HG02970 (cell line): Measurements from ENCODE around the gene SVOP.

Experiments used
- ATAC-seq: cut with Tn5 transposase; IDR thresholded peaks from one replicate; pipeline ENCODE4 v1.9.1; 2021; ENCODE audit warnings: mild to moderate bottlenecking, moderate library complexity, moderate number of reproducible peaks; ENCODE audit not compliant: unreplicated experiment, low FRiP score

SVOP gene

GRCh38 chr12:108940138-108940537 lies 80.7 kb downstream of the SVOP start:
- no peak for ATAC-seq

GRCh38 chr12:108939594-108939993 lies 81.3 kb downstream of the SVOP start:
- no peak for ATAC-seq

GRCh38 chr12:108938247-108938924 lies 82.5 kb downstream of the SVOP start:
- no peak for ATAC-seq

- ATAC-seq: no peak
Observed at GRCh38 chr12:108935159-108935763, 85.6 kb downstream of the SVOP start.

- no peak for ATAC-seq
Observed at GRCh38 chr12:108933949-108934348, 86.9 kb downstream of the SVOP start.

- ATAC-seq: no peak
Observed at GRCh38 chr12:108930756-108931155, 90.1 kb downstream of the SVOP start.

GRCh38 chr12:108930155-108930554 lies 90.7 kb downstream of the SVOP start:
- no peak for ATAC-seq

- no peak for ATAC-seq
Observed at GRCh38 chr12:108928695-108929094, 92.2 kb downstream of the SVOP start.

GRCh38 chr12:108922918-108923317 lies 98.0 kb downstream of the SVOP start:
- ATAC-seq: no peak

GRCh38 chr12:108921946-108922345 lies 98.9 kb downstream of the SVOP start:
- ATAC-seq: no peak

- no peak for ATAC-seq
Observed at GRCh38 chr12:108918960-108919642, 101.8 kb downstream of the SVOP start.

- no peak for ATAC-seq
Observed at GRCh38 chr12:108918206-108918605, 102.7 kb downstream of the SVOP start.

GRCh38 chr12:108916336-108916735 lies 104.5 kb downstream of the SVOP start:
- ATAC-seq: no peak

- no peak for ATAC-seq
Observed at GRCh38 chr12:108915632-108916133, 105.2 kb downstream of the SVOP start.

- no peak for ATAC-seq
Observed at GRCh38 chr12:108914121-108914531, 106.7 kb downstream of the SVOP start.

- ATAC-seq: no peak
Observed at GRCh38 chr12:108912361-108912760, 108.5 kb downstream of the SVOP start.

- ATAC-seq: no peak
Observed at GRCh38 chr12:108911915-108912314, 109.0 kb downstream of the SVOP start.

- ATAC-seq: no peak
Observed at GRCh38 chr12:108910336-108910735, 110.5 kb downstream of the SVOP start.

GRCh38 chr12:108907839-108908351 lies 113.0 kb downstream of the SVOP start:
- ATAC-seq: no peak

- no peak for ATAC-seq
Observed at GRCh38 chr12:108906971-108907370, 113.9 kb downstream of the SVOP start.

- no peak for ATAC-seq
Observed at GRCh38 chr12:108905725-108906124, 115.1 kb downstream of the SVOP start.
